Urothelium cell line (cell line): ENCODE measurements around the gene LYST.

Experiments
- DNase-seq: peaks from one replicate; pipeline ENCODE4 v3.0.0; 2011; ENCODE audit warnings: low spot score, mixed read lengths
- FAIRE-seq: peaks from 2 replicates; lab custom pipeline; 2011; peaks lifted over from hg19 to GRCh38; lab: Jason Lieb, UNC

Gene LYST

DNA sequence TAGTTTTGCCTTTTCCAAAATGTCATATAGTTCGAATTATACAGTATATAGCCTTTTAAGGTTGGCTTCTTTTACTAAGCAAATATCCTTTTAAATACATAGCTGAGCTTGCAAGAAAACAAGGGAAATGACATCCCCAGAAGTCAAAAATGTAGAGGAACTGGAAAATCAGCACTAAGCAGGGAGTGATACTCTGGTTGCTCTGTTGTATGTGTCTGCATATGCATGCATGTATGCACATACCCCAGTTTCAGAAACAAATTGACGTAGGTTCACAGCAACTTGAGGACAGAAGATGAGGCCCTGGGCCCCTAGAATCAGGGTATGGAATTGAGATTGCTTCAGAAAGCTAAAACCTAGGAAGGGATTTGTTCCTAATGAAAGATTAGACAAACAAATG is 142.0 kb downstream of the LYST start:
- DNase-seq (no peak), FAIRE-seq (no peak)

DNA sequence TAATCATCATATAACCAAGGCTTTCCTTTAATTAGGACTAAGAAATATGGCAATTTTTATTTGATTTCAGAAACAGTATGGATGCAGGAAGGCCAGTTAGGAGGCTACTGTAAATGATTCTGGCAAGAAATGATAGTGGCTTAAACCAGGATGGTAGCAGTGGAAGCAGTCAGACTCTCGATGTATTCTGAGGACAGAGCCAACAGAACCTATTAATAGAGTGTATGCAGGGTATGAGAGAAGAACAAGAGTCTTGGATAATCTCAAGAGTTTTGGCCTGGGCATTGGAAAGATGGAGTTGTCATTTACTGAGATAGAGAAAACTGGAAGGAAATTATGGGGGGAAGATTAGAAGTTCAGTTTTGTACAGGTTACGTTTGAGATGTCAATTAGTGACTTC is 143.8 kb downstream of the LYST start:
- no peak for DNase-seq
- FAIRE-seq = no peak

DNA sequence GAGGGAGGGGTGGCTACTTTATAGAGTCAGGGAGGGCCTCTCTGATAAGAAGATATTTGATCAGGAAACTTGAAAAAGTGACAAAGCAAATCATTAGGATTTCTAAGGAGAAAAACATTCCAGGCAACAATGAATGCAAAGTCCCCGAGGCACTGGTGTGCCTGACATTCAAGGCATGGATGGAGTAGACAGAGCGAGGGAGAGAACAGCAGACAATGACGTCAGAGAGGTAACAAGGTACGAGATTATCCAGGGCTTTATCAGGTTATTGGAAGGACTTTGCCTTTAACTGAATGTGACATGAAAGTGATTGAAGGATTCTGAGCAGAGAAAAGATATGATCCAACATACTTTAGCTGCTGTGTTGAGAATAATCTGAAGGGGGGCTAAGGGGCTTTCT is 144.7 kb downstream of the LYST start:
- DNase-seq (no peak), FAIRE-seq (peak; percentile 72)

DNA sequence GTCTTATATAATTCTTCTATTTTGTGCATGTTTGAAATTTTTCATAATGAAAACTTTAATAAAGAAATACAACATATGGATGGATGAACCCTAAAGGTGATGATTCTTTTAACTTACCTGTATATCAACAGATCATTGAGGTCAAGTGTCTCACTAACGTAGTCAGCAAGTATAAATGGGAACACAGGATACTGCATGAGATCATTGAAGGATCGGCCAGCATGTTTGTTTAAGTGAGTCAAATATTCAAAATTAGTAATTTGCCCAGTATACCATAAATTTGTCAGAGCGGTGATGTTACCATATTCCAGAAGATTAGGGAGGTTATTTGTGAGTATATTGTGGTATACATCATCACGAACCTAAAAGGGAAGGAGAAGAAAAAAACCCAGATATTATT is 146.2 kb downstream of the LYST start:
- no peak for DNase-seq
- FAIRE-seq = no peak

DNA sequence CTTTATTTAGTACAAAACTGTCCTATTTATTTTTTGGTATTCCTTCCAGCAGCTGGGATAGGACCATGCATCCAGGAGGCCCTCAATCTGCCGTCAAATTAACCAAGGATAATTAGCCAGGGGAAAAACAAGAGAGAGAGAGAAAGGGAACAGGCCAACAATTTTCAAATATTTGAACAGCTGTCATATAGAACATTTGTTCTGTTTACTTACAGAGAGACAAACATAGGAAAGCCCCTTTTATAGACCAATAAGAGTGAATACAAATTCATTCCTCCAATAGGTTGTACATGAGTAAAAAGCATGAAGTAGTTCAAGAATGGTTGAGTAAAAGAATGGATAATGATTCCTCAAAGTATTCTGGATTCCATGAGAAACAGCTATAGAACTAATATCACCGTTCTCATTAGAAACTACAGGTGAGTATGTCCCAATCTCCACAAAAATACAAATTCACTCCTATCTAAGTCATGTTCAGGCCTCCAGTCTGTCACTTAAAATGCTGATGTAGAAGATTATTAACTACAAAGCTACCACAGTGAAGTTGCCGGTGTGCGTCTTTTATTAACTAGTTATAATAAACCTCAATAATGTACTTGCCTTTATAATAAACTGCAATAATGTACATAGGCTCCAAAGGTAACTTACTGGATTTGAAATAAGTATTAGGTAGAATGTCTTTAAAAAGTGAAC is 152.4 kb downstream of the LYST start:
- no peak for DNase-seq
- no peak for FAIRE-seq

DNA sequence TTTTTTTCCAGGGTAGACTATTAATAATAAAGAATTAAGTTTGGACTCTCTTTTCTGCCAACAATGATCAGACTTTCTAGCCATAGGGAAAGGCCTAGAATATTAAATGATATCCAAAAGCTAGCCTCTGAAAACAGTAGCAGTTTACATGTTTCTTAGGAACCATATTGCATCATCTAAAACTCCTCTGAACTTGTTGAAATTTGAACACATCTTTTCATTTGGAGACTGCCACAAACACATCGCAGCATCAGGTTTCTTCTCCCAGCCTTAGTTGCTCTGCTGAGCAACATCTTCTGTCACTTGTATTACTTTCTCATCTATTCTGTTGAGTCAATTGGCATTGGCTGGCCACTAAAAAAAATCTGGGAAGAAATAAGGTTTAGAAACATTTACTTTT is 153.9 kb downstream of the LYST start:
- DNase-seq (no peak), FAIRE-seq (no peak)

DNA sequence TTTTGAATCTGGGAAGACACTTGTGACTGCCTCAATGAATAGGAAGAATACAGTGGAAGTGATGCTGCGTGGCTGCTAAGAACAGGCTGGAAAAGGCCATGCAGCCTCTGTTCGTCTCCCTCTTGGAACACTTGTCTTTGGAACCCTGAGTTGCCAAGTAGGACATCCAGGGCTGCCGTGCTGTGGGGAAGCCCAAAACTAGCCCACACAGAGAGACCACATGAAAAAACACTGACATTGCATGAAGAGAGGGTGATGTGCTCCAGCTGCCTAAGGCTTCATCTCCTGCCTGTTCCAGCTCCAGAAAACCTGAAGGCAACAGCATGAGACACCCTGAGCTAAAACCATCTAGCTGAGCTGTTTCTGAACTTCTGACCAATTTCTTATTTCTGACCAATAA is 156.0 kb downstream of the LYST start:
- FAIRE-seq (no peak), DNase-seq (no peak)

DNA sequence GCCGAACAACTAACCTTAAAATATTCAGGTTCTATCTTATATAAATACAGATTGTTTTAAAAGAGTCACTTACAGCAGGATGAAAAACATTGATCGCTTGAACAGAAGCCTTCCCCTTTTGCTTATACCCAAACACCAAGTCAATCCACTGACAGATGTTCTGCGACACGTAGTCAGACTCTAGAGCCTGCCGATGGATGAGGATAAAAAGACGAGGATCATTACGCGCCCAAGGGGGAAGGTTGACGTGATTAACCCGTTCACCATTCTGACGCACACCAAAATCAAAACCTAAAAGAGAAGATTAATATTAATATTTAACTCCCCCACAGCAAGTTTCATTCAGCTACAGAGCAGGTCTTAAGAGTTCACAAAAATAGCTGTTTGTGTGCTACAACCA is 157.7 kb downstream of the LYST start:
- DNase-seq = no peak
- FAIRE-seq = no peak

DNA sequence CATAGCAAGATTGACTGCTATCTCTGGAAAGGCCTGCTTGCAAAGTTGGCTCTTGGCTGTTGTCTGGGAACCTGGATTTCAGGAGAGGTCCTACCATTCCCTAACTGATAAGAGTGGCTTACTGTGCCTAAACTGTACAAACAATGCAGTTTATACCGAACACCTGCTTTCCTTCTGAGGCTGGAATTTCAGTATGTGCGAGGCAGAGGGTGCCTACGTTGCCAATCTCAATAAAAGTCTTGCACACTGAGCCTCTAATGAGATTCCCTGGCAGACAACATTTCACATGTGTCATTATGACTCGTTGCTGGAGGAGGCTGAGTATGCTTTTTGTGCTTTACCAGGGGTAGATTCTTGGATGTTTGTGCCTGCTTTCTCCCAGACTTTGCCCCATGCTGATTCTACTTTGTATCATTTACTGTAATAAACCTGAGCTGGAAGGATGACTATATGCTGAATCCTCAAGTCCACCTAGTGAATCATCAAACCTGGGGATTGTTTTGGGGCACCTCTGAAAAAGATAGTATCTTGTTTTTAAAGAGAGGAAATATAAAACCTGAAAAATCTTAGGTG is 158.2 kb downstream of the LYST start:
- FAIRE-seq = no peak
- DNase-seq = peak; percentile 12

DNA sequence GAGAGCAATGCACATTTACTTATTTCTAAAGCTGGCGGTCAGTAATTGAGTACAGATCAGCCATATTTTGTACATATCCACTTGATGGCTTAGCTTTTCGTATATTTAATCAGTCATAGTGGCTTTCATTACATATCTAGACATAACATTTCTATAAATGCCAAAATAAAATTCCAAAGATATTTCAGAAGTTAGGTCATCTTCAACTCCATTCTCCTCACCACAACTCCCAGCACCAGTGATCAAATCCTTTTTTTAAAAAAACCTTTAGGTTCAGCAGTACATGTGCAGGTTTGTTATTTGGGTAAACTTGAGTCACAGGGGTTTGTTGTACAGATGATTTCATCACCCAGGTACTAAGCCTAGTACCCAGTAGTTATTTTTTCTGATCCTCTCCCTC is 163.2 kb downstream of the LYST start:
- DNase-seq (peak; percentile 29), FAIRE-seq (no peak)

DNA sequence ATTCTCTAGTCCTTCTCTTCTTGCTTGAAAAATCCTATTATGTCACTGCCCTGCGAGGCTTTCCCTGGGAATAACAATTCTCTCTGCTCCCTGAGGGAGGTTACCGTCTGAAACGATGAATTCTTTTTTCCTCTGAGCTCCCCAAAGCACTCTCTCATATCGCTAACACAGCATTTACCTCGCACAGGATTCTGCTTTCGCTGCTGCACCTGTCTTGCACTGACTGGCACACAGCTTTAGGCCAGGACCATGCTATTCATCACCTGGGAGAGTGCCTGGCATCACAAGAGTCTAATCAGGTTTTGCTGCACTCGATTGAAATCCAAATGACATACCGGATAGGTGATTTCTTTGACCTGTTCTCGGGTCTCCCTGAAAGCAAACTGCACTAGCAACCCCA is 164.3 kb downstream of the LYST start:
- DNase-seq (no peak), FAIRE-seq (no peak)

DNA sequence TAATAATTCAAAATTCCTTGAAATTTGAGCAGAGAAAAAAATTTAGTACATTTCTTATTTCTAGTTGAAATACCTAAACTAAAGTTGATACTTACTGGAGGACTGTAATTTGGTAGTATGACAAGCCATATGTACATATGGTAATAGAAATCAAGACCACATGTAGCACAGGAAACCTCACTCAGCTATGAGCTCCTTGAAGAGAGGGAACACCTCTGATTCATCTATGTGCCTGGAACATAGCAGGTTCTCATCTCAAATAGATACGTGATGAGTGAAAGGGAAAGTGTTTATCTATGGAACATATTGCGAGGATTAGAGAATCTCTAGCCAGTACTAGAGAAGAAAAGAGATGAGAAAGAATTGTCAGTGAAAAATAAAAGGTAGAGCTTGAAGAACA is 169.2 kb downstream of the LYST start:
- DNase-seq (no peak), FAIRE-seq (no peak)

DNA sequence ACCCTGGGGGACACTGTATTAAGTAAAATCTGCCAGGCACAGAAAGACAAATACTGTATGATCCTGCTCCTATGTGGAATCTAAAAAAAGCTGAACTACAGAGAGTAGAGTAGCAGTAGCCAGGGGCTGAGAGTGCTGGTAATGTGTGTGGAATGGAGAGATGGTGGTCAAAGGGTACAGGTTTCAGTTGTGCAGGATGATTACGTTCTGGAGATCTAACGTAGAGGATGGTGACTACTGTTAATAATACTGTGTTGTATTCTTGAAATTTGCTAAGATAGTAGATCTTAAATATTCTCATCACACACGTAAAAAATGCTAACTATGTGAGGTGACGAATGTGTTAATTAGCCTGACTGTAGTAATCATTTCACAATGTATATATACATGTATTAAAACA is 177.3 kb downstream of the LYST start:
- FAIRE-seq (no peak), DNase-seq (no peak)

DNA sequence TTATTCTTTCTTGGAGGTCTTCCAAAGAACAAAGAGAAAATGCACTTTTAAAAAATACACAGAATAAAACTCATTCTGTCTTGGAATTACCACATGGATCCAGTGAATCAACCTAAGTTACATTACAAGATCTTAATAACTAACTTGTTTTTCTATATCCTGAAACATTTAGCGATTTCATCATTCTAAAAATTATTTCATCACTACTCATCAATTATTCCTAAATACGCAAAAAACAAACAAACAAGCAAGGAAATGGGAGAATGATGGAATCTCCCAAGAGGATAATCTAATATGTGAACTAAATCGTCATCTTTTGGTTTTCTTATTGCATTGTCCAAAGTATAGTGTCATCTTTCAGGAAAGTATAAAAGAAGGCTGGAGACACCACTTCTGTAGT is 178.6 kb downstream of the LYST start:
- DNase-seq (no peak), FAIRE-seq (no peak)

DNA sequence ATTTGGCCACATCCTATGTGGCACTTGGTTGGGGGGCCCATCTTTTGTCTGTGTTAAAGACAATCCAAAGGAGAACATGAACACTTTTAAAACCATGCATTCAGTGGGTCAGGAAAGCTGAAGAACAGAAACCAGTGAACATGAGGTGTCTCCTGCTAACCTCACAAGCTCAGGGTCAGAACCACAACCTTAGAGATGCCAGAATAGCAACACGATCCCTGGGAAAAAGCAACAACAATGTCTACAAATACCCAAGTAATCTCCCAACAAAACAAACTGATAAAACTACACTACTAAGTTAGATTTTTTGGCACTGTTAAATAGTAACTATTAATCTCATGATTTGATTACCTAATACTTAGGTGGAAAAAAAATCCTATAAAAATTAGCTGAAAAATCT is 183.1 kb downstream of the LYST start:
- DNase-seq (no peak), FAIRE-seq (no peak)

DNA sequence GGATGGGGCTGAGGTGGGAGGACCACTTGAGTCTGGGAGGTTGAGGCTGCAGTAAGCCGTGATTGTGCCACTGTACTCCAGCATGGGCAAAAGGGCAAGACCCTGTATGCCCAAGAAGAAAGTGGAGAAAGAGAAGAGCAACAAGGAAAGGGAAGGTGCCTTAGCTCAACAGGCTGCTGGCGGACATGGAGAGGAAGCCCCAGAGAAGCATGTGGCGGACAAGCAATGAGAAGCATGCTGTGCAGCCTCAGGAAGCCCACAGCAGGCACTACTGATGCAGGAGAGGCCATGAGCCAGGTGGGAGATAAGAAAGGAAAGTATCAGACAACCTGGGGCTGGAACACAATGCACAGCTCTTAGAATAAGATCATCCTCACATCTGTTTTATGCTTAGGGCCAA is 184.5 kb downstream of the LYST start:
- FAIRE-seq = no peak
- no peak for DNase-seq

DNA sequence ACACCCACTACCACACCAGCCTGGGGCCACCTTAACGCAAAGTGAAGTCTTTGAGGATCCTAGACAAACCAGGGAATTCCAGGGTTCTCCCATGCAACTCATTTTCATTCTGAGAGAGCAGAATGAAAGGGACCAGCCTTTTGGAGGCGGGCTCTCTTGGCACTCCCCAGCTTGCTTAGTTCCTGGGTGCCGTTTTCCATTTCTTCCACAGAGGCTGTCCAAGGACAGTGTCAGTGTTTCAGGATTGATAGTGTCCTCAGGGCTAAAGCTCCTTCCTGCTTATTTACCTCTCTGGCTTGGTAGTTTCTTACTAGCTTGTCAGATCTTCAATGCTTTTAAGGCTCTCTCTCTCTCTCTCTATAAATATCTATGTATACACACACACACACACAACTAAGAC is 187.1 kb downstream of the LYST start:
- DNase-seq (no peak), FAIRE-seq (no peak)

DNA sequence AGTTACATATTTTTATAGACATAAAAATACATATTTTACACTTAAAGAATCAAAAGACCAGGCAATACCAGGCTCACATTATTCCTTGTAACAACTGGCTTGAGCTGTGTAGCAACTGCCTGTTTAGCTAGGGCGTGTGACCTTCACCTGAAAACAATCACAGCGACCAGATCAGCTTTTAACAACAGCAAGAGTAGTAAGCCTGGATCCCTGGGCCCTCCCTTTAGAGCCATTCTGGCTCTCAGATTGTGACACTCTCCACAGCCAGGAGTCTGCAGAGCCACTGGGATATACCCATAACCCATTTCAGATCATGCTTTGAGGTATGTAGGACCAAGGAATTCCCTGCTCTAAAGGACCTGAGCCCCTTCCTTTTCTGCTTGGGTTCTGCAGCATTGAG is 187.7 kb downstream of the LYST start:
- FAIRE-seq (no peak), DNase-seq (no peak)

DNA sequence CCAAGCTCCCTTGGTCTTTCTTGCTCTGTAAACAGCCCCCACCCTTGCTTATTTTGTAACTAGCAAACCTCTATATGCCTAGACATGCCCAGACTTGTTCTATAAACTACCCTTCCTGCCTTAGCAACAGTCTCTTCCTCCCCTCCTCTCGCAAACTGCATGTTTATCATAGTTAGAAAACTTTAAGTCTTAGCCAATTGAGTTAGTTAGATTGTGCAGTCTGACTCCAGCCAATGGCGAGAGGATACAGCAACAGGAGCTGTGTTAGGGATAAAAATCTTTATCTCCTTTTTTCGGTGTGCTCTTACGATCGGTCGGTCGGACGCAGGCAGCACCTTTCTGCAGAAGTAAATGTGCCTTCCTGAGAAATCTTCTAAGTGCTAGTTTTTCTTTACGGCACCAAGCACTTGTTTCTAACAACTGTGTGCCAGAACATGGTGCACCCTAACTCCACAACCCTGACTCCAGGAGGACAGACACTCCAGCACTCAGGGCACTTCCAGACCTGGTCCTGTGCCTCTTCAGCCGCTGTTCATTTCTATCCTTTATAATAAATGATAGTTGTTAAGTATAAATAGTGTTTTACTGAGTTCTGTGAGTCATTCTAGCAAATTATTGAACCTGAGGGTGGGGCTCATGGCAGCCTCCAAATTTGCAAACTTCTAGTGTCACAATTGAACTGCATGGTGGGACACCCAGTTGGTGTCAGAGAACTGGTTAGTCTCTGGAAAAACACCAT is 191.4 kb downstream of the LYST start:
- no peak for FAIRE-seq
- DNase-seq = no peak

DNA sequence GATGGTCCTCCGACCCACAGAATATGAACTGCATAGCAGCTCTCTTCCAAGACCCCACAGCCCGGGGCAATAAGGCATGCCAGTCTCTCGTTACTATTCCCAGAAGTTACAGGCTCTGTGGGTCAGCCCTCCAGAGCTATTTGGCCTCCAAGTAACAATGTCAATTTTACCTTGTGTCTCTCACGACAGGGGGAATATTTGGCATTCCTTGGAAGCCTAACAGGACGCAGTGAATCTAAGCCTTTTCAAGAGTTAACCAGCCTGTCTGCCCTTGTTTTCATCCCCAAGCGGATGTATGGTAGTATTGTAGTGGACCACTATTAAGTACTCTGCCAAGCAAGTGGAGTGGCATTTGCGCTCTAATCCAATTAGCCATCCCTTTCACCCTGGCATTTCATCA is 192.7 kb downstream of the LYST start:
- FAIRE-seq (no peak), DNase-seq (no peak)

DNA sequence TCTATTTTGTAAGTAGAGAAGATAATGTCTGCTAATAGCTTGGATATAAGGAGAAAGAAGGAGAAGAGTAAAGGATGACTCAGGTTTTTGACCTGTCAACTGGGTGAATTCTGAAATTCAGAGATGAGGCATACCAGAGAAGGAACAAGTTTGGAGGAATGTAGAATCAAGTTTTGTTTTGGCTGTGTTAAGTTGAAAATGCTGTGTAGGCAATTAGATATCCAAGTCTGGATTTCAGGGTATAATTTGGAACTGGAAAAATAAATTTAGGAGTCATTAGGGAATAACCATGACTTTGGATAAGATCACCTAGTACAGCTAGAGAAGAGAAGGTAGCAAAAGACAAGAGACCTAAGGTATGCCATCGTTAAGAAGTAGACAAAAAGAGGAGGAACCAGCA is 194.7 kb downstream of the LYST start:
- DNase-seq (no peak), FAIRE-seq (no peak)

DNA sequence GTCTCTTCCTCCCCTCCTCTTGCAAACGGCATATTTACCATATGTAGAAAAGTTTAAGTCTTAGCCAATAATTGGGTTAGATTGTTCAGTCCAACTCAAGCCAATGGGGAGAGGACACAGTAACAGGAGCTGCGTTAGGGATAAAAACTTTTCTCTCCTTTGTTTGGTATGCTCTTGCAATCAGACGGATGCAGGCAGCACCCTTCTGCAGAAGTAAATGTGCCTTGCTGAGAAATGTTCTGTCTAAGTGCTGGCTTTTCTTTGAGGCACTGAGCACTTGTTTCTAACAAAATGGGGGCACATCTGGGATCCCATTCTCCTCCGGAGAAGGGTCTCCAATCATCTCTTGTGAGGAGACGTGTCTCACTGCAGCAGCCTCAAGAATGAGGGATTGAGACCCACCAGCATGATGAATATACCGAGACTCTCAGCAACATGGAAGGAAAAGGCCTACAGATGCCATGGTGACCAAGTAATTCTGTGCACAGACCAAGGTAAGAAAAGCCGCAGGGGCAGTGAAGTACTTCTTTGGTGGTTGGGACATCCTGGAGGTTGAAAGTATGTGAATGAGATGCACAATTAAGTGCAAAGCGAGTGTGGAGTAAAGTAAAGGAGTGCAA is 196.4 kb downstream of the LYST start:
- FAIRE-seq (no peak), DNase-seq (no peak)
